ENCODE data around the gene FRMPD1.

The FRMPD1 gene

DNA sequence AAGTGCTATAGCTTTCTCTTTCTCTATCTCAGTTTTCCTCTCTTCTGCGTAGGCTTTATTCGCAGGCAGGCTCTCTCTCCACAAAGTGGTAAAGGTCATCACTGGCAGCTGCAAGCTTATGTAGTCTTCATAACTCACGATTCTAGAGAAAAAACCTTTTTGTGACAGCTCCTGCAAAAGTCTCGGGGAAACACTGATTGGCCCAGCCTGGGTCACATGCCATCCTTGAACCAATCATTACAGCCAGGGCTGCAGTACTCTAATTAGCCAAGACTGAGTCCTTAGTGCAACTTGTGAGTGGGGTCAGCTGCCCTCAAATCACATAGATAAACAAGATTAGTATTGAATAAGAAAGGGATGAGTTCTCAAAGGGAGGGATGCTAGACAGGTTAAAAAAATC, 18.3 kb upstream of the FRMPD1 start:
- no peak for DNase-seq

DNA sequence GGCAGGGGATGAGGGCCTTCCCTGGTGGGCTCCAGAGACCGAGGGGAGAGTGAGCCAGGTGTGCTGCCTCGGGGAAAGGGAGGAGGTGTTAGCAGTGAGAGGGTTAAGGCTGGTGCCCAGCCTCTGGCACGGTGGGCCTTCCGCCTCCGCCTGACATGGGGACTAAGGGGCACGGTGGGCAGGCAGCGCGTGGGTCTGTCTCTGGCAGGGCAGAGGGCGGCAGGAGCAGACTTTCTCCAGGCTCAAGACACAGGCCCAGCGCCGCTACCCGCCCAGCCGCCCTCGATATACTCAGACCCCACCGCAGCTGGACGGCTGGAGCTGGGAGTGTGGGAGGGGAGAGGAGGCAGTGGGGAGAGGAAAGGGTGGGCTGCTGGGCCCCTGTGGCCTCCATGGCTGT, 14.9 kb upstream of the FRMPD1 start:
- no peak for DNase-seq

DNA sequence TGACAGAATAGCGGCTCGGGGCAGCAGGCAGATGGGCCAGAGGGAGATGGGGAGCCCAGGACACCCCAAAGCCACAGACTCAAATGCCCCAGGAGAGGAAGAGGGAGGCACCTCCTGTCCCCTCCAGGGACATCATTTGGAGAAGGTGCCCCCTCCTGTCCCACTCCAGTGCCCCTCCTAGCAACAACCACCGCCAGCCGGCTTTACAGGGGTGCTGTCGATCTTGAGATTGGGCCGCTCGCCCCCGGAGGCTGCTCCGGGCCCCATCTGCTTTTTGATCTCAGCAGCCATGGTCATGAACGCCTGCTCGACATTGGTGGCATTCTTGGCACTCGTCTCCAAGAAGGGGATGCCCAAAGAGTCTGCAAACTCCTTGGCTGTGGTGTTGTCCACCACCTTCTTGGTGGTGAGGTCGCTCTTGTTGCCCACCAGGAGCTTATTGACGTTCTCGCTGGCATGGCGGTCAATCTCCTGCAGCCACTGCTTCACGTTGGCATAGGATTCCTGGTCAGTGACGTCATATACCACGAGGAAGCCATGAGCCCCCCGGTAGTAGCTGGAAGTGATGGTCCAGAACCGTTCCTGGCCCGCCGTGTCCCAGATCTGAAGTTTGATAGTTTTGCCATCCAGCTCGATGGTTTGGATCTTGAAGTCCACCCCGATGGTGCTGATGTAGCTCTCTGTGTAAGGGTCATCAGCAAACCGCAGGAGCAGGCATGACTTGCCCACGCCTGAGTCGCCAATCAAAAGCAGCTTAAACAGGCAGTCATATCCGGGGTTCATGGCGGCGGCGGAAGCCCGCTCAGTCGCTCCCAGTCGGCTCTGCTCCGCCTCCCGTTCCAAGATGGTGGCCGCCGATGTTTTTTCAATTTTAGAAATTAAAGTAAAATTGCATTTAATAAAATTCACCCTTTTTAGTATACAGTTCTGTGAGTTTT, 14.0 kb upstream of the FRMPD1 start:
- DNase-seq: no peak

DNA sequence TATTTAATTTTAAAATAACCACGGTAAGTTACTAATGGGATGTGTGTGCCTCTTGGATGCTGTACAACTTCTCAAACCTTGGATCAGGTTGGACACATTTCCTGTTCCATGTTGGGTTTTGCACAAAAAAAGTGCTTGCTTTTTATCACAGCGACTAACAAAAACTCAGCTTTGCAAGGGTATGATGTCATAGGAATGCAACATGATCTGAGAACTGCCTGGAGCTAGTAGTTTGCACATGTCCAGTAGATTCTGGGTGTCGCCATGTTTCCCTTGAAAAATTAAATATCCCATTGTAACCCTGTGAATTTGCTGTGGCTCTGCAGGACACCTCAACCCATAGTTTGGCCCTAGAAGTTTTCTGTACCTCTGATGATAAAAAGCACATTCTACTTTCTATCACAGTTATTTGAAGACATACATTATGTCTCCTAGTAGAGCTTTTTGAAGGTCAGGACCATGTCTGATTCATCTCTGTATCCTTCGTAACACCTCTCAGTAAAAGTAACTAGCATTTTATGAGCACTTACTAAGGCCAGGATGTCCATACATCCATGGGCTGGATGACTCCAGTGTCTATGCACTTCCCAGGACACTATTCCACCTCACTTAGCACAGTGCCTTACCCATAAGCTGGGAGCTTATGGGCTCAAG, 11.5 kb upstream of the FRMPD1 start:
- DNase-seq: no peak

DNA sequence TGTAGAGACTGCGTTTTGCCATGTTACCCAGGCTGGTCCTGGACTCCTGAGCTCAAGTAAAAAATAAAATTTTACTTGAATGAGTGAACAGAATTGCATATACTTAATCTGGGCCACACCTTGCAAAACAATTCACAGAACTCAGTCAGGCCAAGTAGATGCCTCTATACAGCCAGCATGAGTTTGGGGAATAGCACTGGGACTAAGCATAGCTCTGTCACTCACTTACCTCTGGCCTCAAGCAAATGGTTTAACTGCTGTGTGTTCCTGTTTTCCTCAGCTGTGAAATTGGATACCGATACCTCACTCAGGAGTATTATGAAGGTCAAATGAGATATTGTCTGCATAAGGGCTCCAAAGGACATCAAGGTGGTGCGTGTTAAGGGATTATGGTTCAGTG, 10.9 kb upstream of the FRMPD1 start:
- no peak for DNase-seq

DNA sequence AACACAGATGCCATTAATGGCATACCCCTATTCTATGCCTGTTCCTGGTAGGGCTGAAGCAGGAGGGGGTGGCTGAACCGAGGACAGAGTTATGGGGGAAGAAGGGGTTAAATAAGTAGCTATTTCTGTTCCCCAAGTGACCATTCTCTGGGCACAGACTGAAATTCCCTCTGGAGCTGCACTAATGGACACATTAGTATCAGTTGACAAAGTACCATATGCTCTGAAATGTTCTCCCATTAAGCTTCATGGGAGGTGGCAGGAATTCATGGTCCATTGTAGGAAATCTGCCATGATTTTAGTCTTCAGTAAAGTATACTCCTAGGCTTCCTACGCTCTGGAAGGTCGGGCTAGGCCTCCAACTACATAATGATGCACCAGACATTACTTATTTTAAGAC, 10.5 kb upstream of the FRMPD1 start:
- DNase-seq: no peak

DNA sequence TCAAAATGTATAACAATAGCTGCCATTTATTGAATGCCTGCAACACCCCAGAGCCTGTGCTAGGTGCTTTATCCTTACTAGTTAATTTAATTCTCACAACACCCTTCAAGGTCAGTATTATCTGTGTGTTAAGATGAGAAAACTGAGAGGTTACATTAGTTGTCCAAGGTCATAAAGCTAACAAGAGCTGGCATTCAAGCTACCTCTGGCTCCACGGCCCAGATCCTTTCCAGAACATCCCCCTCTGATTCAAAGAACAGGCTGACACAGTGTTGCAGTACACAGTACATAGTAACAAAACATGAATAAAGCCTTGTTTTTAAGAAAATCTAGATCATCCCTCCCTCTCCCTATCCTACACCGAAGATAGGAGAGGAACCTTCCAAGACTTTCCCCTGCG, 9.4 kb upstream of the FRMPD1 start:
- no peak for DNase-seq

DNA sequence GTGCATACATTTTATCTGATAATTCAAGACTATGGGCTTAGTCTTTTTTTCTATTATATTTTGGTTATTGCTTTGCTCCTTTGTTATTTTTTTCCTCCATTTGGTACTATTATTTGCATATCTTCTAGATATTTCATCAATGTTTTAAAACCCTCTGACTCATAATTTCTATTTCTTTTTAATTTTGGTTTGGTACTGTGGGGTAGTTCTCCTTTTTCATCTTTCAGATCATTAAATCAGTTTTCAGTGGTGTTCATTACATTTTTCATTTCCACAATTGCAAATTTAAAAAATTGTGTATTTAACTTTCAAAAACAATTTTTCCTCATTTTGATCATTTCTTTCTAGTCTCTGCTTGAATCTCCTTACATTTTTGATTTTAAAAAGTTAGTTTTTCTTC, 7.5 kb upstream of the FRMPD1 start:
- DNase-seq: no peak

DNA sequence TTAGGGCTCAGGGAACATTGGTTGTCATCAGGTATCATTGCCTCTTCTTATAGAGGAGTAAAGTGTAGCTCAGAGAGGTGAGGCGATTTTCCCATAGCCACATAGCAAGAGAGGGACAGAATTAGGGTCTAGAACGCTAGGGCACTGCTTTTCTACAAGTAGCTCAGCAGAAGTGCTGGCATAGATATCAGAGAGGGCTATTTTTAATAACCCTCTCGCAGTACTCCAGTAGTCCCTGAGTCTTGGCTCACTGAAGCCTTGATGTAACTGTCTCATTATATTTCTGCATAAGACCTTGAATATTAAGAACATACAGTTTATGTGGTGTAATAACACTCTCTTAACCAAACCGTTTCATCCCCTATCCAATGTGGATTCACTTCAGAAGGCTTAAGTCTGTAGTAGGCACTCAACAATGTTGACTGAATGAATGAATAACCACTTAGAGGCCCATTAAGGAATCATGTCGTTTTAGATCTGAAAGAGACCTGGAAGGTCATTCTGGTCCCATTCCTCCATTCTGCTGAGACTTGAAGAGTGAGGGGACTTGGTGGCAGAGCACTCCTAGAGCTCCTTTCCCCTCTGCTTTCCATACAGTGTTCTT, 4.7 kb upstream of the FRMPD1 start:
- DNase-seq: no peak

DNA sequence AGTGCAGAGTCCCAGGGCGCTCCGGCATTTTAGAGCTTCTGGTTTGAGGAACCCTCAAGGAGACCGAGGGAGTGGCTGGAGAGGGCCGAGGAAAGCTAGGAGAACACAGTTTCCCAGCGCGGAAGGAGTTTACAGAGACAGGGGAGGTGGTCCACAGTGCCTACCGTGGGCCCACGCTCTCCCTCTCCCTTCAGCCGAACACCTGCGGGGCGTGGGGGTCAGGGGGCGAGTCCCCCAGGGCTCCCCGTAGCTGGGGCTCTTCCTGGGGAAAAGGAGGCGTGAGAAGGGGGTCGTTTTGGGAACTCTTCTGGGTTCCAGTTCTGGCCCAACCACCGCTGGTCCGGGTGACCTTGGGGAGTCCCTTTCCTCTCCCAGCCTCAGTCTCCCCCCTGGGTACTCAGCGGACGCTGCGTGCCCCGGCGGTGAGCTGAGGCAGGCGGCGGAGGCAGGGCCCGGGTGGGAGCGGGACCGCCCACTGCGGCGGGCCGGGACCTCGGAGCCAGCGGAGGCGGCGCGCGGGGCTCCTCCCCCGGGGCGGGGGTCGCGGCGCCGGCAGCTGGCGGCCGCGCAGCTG, 368 bp upstream of the FRMPD1 start:
- no peak for DNase-seq

DNA sequence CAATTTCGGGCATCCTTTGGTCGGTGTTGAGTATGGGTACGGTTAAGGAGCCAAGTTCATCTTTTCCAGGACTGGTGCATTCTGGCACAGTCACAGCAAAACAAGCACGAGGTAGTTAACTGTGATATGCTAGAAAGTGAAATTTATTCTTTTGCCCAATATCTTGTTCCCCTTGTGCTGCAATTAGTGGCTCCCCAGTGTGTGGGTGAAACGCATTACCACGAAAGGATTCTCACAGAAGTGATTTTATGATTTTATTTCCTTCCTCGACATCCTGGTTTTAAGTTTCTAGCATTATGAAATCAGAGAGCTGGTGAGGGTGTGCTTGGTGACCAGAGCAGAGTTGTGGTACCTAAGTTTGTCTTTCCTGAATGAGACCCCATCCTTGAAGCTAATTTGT, 1.5 kb downstream of the FRMPD1 start:
- DNase-seq: no peak

DNA sequence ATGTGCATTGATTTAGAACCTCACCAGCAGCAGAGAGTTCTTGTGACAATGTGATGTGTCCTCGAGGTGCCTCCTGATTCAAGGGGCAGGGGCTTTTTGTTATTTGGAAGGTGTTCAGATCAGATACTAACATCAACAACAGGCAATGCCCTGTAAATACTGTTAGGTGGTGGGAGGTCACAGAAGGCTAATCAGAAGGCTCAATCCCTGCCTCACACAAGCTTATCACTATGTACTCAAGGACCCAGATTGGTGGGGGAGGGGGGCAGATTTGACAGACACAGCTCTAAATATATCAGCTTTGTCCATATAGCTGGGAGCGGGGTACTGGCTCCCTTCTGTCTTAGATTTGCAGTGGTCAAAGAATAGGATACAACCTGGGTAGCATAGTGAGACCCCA, 2.6 kb downstream of the FRMPD1 start:
- DNase-seq: no peak

DNA sequence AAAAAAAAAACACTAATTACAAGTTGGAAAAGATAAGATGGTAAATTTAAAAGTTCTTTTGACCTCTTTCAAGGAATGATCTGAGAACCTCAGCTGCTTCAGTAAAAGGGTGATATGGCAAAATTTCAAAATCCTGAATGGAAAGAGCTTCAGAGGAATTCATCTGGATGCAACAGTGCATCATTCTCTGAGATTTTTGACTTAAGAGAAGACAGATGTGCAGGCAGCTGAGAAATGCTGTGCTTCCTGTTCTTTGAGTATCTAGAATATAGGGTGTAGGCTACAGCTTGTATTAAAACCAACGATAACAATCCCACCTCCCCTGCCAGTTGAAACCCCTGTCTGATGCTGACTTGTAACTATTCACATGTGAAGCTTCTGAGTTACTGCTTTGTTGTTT, 6.2 kb downstream of the FRMPD1 start:
- DNase-seq: no peak

DNA sequence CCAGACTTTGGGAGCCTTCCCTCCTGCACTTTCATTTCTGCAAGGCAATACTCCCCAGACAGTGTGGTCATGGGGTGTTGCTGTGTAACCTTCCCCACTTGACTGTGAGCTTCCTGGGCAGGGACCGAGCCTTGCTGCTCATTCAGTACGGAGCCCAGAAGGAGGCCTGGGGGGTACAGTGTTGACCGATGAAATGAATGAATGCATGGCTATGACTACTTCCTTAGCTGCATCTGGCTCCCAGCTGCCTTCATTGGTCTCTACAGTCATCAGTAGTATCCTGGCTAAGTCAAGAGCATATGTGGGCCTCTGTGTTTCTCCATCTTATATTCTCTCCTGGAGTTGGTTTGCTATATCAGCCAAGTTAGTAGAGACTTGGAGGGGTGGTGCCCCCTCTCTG, 9.9 kb downstream of the FRMPD1 start:
- no peak for DNase-seq

DNA sequence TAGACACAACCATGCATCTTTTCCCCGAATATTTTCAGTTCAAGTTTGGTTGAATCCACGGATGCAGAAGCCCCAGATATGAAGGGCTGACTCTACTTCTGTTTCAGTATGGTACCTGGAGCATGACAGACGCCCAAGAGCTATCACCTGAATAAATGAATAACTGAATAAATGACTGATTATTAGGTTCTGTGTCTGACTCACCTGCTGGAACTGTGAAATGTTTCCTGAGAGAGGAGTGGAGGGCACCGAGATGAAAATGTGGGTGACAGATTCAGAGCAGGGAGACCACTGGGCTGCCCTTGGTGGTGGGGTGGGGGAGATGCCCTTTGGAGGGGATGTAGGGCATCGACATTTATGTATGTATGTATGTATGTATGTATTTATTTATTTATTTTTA, 13.2 kb downstream of the FRMPD1 start:
- no peak for DNase-seq

DNA sequence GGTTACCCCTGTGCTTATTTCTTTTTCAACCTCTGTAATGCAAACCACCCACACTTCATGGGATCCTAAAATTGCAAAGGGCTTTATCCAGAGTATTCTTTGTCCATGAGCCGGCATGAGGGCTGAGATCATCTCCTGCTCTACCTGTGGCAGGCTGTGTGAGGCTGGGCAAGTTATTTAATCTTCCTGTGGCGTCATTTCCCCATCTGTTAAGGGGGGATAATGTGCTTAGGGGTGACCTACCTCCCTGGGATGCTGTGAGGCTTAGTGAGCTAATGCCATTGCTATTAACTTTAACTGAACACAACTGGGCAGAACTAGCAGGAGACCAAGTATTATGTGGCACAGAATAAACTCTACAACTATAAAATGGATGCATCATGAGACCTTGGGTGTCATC, 17.0 kb downstream of the FRMPD1 start:
- DNase-seq: no peak

DNA sequence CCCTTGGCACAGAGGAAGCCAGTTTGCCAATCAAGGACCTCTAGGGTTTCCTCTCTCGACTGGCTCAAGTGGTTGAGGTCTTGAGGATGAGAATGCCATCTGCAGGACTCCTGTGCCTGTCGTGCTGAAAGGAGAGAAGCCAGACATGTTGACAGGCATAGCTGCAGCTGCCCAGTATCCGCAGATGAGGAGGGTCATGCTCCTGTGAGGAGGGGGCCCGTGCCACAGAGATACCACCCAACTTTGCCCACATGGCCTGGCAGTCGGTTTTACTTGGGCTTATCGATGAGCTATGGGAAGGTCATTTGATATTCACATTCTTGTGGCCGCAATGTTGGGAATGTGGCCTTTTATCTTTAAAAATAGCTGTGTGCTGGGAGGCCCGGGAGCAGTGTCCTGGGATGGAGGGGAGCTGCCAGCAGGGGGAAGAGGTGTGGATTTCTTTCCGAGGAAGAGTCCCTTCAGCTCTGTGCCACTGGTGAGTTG, 17.4 kb downstream of the FRMPD1 start:
- no peak for DNase-seq

DNA sequence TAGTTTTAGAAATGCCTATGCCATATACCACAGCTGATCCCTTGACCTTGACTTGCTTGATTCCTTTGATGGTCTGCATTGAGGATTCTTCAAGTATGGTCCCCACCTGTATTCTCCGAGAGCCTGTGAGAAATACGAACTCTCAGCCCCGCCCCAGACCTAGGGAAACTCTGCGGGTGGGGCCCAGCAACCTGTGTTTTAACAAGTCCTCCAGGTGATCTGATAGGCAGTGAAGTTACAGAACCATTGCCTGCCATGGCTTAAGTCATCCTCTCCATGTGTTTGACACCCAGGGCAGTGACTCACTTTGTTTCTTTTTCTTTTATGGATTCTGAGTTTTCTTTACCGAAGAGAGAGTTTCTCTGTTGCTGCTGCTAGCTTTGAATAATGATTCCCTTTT, 18.5 kb downstream of the FRMPD1 start:
- DNase-seq: no peak

DNA sequence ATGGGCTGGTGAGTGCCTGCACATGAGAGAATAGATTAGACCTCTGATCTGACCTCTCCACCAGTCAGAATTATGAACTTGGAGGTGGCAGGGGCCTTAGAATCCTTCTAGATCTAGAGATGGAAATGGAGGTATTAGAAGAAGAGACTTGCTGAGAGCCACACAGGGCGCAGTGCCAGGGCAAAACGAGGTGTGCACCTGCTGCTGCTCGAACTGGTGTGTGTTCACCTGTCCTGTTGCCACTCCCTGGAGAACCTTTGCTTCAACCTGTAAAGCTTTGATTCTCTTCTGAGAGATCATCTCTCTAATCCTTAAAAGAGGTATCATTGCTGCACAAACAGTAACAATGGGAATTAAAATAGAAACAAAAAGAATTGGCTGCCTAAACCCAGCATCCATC, 24.9 kb downstream of the FRMPD1 start:
- DNase-seq: no peak

DNA sequence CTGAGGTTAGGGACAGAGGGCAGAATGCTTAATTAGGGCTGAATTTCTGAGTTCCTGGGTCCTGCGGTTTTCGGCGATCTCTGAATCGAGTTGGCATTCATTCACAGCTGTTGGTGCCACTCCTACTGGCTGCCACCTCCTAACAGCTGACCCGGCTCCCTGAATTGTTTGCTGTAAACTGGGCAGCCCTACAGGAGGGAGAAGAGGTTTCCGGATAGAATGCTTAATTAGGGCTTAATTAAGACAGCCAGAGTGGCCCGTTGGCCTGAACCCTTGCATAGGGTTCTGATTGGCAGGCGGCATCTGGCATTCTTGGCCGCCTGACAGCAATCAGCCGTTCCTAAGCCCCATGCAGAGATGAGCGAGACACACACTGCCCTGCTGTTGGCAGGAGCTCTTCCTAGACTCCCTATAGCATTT, 25.7 kb downstream of the FRMPD1 start:
- DNase-seq: no peak

DNA sequence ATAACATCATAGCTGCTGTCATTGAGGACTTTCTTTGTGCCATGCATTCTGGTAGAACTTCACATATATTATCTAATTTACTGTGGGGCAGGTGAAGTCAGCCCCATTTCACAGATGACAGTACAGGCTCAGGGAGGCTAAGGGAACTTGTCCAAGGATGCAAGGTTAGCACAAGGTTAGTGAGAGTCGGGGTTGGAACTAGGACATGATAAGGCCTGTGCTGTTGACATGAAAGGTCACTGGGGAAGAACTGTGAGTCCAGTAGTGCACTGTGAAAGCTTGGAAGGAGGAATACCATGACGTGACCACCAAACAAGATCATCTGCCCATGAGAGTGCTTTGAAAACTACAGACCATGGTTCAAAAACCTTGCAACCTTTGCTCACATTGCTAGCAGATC, 26.7 kb downstream of the FRMPD1 start:
- no peak for DNase-seq

DNA sequence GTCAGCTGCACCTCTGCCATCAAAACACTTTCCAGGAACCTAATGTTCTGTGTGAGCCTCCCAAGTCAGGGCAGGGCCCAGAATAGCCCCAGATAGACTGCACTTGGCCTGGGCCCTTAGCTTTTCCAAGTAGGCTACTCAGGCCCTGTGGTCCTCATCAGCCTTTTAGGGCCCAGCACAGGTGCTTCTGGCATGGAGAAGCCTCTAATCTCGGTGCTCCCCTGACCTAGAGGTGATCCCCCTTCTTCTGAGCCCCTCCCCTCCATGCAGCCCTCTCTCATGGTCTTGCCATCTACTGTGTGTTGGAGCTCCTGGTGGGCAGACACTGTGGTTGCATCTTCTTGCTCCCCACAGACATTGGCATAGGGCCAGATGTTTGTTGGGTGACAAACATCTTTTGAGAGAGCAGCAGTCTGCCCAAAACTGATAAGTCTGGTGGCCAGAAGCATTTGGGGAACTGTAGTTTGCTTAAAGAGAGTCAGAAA, 28.1 kb downstream of the FRMPD1 start:
- DNase-seq: no peak

DNA sequence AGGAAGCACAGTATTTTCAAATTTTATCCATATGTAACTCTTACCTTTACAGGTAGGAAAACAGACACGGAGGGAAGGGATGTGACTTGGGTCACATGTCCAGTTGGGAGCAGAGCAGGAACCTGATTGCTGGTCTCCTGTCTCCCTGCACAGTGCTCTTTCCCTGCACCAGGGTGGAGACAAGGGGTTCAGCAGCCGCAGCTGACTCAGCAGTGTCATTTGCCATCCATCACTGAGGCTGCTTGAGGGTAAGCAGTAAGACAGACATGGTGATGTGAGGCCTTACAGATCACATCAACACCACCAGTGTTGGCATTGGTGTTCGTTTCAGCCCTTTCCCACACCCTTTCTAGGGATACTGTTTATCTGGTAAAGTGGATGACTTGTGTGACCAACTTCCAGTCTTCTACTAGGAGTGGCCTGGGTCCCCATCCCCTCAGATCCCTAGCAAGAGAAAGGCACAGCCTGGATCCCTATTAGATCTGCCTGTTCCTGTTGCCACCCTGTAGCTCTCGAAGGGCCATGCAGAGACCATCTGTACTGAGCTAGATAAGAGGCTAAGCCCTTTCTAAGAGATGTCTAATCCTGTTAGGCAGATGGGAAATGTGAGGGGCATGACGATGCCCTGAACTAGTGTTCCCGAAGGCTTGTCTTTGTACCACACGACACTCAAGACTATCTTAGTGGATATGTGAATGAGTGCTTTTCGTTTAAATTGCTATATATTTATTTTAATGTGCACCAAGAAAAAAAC, 29.1 kb downstream of the FRMPD1 start:
- DNase-seq: no peak

Data from GOT3 (cell line).